Measurements from ENCODE around the gene LIPC. TPM values are rescaled to one million over a fixed set of nuclear protein-coding genes. Genes with fewer than 3 reads are reported as not detected.
A peak's percentile ranks its signal among the peaks of the same experiment; 100 is the strongest.

Gene LIPC
- total RNA-seq, 4 donors from 2014 or later: 0.81 to 4.6 (median 1.8) TPM

DNA sequence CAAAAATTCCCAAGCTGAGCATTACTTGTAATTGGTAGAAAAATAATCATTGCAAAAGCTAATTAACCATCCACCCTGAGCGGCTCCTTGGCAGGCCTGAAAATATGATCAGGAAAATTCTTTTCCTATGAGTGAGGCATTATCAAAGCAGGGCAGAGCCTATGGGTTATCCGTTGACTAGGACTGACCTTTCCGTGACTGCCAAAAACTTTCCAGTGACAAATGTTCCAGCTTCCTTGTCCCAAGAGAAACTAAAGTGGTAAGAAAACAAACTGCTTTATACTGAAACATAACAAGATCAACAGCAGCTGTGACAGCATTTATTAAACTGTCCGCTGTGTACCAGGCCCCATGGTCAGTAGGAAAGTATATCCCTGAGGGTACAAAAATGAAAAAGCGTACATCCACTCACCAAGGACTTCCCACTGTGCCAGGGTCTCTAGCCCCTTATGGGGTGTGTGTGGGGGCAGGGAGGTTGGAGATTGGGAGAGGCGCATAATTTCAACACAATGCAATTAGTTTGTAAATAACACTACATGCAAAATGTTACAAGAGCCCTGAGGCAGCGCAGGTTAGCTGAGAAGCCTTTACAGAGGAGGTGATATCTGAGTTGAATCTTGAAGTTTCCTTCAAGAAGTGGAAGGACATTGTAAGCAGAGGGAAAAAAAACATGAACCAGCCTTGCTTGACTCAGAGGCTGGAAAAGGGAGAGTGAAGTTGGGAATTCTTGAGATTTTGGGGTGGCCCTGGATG lies 8.5 kb downstream of the LIPC start:
- Histone ChIP-seq H3K27me3 (no peaks in the 10 kb centered on the region), H3K27ac (peak overlapping the region; percentile 34 to 77 (median 68)), H3K4me3 (replicated peaks in 1 of 3) (no peak overlapping the region), H3K4me1 (peaks cover 18 to 40% of the 10 kb centered on the region in 2 donors), H3K9me3 (no peaks in the 10 kb centered on the region), H3K36me3 (no peaks in the 10 kb centered on the region)
- no peak for TF ChIP-seq POLR2A (IDR thresholded peaks at IDR 0.05)
- TF ChIP-seq, protein P1, sequence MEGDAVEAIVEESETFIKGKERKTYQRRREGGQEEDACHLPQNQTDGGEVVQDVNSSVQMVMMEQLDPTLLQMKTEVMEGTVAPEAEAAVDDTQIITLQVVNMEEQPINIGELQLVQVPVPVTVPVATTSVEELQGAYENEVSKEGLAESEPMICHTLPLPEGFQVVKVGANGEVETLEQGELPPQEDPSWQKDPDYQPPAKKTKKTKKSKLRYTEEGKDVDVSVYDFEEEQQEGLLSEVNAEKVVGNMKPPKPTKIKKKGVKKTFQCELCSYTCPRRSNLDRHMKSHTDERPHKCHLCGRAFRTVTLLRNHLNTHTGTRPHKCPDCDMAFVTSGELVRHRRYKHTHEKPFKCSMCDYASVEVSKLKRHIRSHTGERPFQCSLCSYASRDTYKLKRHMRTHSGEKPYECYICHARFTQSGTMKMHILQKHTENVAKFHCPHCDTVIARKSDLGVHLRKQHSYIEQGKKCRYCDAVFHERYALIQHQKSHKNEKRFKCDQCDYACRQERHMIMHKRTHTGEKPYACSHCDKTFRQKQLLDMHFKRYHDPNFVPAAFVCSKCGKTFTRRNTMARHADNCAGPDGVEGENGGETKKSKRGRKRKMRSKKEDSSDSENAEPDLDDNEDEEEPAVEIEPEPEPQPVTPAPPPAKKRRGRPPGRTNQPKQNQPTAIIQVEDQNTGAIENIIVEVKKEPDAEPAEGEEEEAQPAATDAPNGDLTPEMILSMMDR (IDR thresholded peaks at IDR 0.05): peak in 1 of 6 experiments; percentile 1
- DNase-seq: peak; percentile 22 to 42
- WGBS, 2 donors: 60 to 71% methylated on average over 7 of the region's 7 CpGs
- intact Hi-C loops (cut with DNase I): no loop called here

DNA sequence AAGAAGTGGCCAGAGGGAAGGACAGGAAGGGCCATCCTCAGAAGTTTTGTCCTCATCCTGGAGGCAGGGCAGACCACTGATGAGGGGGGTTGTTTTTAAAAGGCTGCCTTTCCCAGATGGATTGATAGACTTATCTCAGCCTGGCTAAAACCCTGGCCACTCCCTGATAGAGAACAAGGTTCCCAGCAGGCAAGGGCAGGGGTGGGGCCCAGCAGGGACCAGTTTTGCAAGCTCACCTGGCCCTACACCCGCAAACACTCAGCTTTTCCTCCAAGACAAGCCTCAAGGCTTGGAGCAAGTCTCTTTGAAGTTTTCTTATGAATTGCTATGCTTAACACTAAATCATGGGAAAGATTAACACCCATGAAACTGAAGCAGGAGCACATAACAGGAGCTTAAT lies 9.1 kb downstream of the LIPC start:
- H3K4me1 ChIP-seq: peaks cover 18 to 40% of the 10 kb centered on the region in 2 donors
- intact Hi-C loops (cut with DNase I): no loop called here
- H3K27ac ChIP-seq: peak overlapping the region; percentile 34 to 77 (median 68)
- H3K4me3 ChIP-seq (replicated peaks in 1 of 3): no peak overlapping the region
- DNase-seq: peak; percentile 14 to 33
- no peaks in the 10 kb centered on the region for H3K9me3 ChIP-seq
- H3K27me3 ChIP-seq: no peaks in the 10 kb centered on the region
- H3K36me3 ChIP-seq: no peaks in the 10 kb centered on the region
- TF ChIP-seq, protein P1 (IDR thresholded peaks at IDR 0.05): no peak
- TF ChIP-seq POLR2A (IDR thresholded peaks at IDR 0.05): no peak
- 78 to 82% methylated on average over 1 of the region's 1 CpG for WGBS, 2 donors

DNA sequence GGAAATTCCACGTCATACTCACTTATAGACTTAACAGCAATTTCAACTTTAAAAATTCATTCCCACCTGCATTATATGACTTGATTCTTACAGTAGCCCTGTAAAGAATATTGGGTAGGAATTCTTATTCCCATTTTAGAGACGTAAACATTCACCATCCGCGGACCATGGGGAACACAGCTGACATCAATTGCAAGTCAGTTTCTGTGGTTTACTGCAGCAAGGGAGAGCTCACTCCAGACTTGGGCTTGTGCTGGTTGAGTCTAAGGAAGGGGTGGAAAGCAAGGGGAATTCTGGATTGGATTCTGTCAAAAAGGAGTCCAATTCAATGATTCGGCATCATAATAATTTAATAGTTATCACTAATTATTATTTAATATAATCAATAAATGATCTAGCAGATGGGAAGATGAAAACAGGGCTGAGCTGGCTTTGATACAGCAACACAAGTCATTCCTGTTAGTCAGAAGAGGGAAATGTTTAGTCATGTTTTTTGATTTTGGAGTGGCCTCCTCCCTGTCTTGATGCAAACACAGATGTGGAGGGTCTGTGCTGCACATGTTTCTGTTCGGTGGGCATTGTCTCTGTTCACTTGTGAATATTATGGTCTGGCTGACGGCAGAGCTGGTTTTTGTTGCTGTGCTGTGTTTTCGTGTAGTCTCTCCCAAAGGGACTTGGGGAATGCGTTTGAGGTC lies 9.7 kb downstream of the LIPC start:
- Histone ChIP-seq H3K27me3 (no peaks in the 10 kb centered on the region), H3K4me1 (peaks cover 18 to 40% of the 10 kb centered on the region in 2 donors), H3K27ac (peak overlapping the region in 2 of 3 donors; percentile 68 to 77), H3K36me3 (no peaks in the 10 kb centered on the region), H3K9me3 (no peaks in the 10 kb centered on the region), H3K4me3 (replicated peaks in 1 of 3) (no peak overlapping the region)
- TF ChIP-seq, protein P1 (IDR thresholded peaks at IDR 0.05): no peak
- no peak for TF ChIP-seq POLR2A (IDR thresholded peaks at IDR 0.05)
- WGBS, 2 donors: 95 to 97% methylated on average over 9 of the region's 9 CpGs
- intact Hi-C loops (cut with DNase I): no loop called here
- DNase-seq: no peak

DNA sequence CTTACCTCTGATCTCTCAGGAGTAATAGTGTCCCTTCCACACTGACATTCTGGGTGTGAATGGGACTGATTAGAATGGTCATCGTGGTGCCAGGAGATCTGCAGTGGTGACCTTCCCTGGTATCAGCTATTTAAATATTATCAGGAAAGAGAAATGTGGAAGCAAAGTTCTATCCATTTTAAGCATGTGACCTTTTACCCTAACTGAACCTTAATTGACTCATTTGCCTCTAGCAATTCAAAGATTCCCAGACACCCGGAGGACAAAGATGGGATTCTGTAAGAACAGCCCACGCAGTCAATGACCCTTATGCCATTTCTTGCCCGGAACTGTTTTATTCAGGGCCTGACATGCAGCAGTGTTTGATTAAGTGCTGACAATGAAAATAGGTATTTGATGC lies 10.3 kb downstream of the LIPC start:
- H3K36me3 ChIP-seq: no peaks in the 10 kb centered on the region
- TF ChIP-seq, protein P1 (IDR thresholded peaks at IDR 0.05): no peak
- TF ChIP-seq POLR2A (IDR thresholded peaks at IDR 0.05): no peak
- no peaks in the 10 kb centered on the region for H3K9me3 ChIP-seq
- DNase-seq: no peak
- H3K27me3 ChIP-seq: no peaks in the 10 kb centered on the region
- H3K4me3 ChIP-seq (replicated peaks in 1 of 3): no peak overlapping the region
- intact Hi-C loops (cut with DNase I): no loop called here
- 86 to 89% methylated on average over 4 of the region's 4 CpGs for WGBS, 2 donors
- H3K27ac ChIP-seq: no peak overlapping the region
- H3K4me1 ChIP-seq: peaks cover 18 to 41% of the 10 kb centered on the region in 2 donors

DNA sequence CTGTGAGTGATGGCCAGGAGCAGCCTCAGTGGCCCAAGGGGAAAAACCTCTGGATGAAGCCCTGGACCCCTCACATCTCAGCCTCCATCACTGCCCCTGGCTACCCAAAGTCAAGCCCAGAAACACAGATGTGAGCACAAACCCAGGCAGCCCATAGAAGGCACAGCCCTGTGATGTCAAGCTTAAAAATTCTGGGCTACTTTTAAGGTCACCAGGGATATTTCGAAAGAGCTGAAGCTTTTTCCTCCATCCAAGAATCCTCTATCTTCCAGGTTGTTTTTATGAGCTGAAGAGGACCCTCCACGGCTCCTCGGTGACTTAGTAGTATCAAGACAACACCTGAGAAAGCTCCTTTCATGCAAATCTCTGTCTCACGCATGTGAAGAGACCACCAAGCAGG lies 11.5 kb downstream of the LIPC start:
- Histone ChIP-seq H3K4me1 (peaks cover 18 to 53% of the 10 kb centered on the region in 2 donors), H3K4me3 (replicated peaks in 1 of 3) (no peak overlapping the region), H3K9me3 (no peaks in the 10 kb centered on the region), H3K36me3 (no peaks in the 10 kb centered on the region), H3K27me3 (no peaks in the 10 kb centered on the region), H3K27ac (no peak overlapping the region)
- intact Hi-C loops (cut with DNase I): no loop called here
- DNase-seq: no peak
- WGBS, 2 donors: 94% methylated on average over 4 of the region's 4 CpGs
- TF ChIP-seq POLR2A (IDR thresholded peaks at IDR 0.05): no peak
- TF ChIP-seq, protein P1 (IDR thresholded peaks at IDR 0.05): no peak

All from thyroid gland (tissue), 4 donors.